ENCODE data around the gene MPHOSPH9. TPM values are rescaled to one million over a fixed set of nuclear protein-coding genes. Genes with fewer than 3 reads are reported as not detected.
"Not testable (repeated sequence)": the region's sequence is repeated elsewhere in the genome, so short reads cannot be mapped to it uniquely, and the experiment has no call there.

The MPHOSPH9 gene
- total RNA-seq, 2 donors from 2014 or later: 68.4 to 85.3 TPM

GRCh38 chr12:123258593-123258992 is 25.7 kb upstream of the MPHOSPH9 start:
- peaks cover 83% of the 10 kb centered on the region for H3K36me3 ChIP-seq (ENCODE audit: control insufficient read depth, insufficient read depth, low read length)
- no peak overlapping the region for H3K9ac ChIP-seq (ENCODE audit: extremely low read depth, low read length, poor library complexity, severe bottlenecking)
- no peak for DNase-seq
- H3K4me1 ChIP-seq (ENCODE audit: control insufficient read depth, insufficient read depth, low read length): no peaks in the 10 kb centered on the region
- no peak for TF ChIP-seq CTCF (conservative IDR thresholded peaks at IDR 0.05)
- H3K27ac ChIP-seq (ENCODE audit: low read depth, low read length): no peak overlapping the region
- no peaks in the 10 kb centered on the region for H3K27me3 ChIP-seq (ENCODE audit: control insufficient read depth, insufficient read depth, low read length, poor library complexity, severe bottlenecking)
- Mint-ChIP-seq H3K27me3 (ENCODE audit: insufficient read depth) (no peaks in the 10 kb centered on the region), H3K9me3 (no peaks in the 10 kb centered on the region), H3K36me3 (ENCODE audit: low read depth) (peaks cover 84% of the 10 kb centered on the region), H3K4me1 (peaks cover 5% of the 10 kb centered on the region), H3K4me3 (no peak overlapping the region), H3K27ac (no peak overlapping the region)
- H3K9me3 ChIP-seq (ENCODE audit: control insufficient read depth, low read length): peaks cover 10% of the 10 kb centered on the region
- no peak overlapping the region for H3K4me3 ChIP-seq (ENCODE audit: low read length)
- WGBS, 2 experiments (ENCODE audit: insufficient coverage in 1 of 2, insufficient read length in 1 of 2): 67 to 100% methylated on average over 1 to 4 of the region's 4 CpGs

DNA sequence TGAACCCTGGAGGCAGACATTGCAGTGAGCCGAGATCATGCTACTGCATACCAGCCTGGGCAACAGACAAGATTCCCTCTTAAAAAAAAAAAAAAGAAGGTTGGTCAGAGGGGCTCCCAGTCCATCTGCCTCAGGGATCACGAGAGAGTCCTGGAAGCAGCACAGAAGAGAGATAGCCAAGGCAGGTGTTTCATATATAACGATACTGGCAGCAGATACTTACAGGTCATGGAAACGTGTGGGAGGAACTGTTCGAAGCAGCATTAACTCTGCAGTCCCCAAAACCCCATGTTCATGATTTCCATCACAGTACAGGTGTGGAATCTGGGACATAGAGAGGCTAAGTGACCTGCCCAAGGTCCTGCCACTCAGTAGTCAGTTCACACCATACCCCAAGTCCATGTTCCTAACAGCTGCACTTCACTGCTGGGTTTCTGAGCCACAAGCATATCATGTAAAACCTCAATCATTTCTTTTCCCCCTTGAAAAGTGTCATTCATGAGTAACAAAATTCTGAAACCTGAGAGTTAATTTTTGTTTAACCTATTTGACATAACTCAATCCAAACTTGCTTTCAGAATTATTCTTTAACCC is 22.0 kb upstream of the MPHOSPH9 start:
- H3K27ac Mint-ChIP-seq: peak overlapping the region; percentile 21
- Histone ChIP-seq H3K4me3 (ENCODE audit: low read length) (no peak overlapping the region), H3K9ac (ENCODE audit: extremely low read depth, low read length, poor library complexity, severe bottlenecking) (no peak overlapping the region), H3K9me3 (ENCODE audit: control insufficient read depth, low read length) (no peaks in the 10 kb centered on the region), H3K36me3 (ENCODE audit: control insufficient read depth, insufficient read depth, low read length) (peaks cover 53% of the 10 kb centered on the region), H3K4me1 (ENCODE audit: control insufficient read depth, insufficient read depth, low read length) (no peaks in the 10 kb centered on the region), H3K27ac (ENCODE audit: low read depth, low read length) (no peak overlapping the region), H3K27me3 (ENCODE audit: control insufficient read depth, insufficient read depth, low read length, poor library complexity, severe bottlenecking) (no peaks in the 10 kb centered on the region)
- no peak overlapping the region for H3K4me3 Mint-ChIP-seq
- H3K9me3 Mint-ChIP-seq: peaks cover 3% of the 10 kb centered on the region
- H3K27me3 Mint-ChIP-seq (ENCODE audit: insufficient read depth): no peaks in the 10 kb centered on the region
- 90 to 100% methylated on average over 4 to 5 of the region's 5 CpGs for WGBS, 2 experiments (ENCODE audit: insufficient coverage in 1 of 2, insufficient read length in 1 of 2)
- no peak for DNase-seq
- H3K36me3 Mint-ChIP-seq (ENCODE audit: low read depth): peaks cover 75% of the 10 kb centered on the region
- no peak for TF ChIP-seq CTCF (conservative IDR thresholded peaks at IDR 0.05)
- H3K4me1 Mint-ChIP-seq: peaks cover 12% of the 10 kb centered on the region

DNA sequence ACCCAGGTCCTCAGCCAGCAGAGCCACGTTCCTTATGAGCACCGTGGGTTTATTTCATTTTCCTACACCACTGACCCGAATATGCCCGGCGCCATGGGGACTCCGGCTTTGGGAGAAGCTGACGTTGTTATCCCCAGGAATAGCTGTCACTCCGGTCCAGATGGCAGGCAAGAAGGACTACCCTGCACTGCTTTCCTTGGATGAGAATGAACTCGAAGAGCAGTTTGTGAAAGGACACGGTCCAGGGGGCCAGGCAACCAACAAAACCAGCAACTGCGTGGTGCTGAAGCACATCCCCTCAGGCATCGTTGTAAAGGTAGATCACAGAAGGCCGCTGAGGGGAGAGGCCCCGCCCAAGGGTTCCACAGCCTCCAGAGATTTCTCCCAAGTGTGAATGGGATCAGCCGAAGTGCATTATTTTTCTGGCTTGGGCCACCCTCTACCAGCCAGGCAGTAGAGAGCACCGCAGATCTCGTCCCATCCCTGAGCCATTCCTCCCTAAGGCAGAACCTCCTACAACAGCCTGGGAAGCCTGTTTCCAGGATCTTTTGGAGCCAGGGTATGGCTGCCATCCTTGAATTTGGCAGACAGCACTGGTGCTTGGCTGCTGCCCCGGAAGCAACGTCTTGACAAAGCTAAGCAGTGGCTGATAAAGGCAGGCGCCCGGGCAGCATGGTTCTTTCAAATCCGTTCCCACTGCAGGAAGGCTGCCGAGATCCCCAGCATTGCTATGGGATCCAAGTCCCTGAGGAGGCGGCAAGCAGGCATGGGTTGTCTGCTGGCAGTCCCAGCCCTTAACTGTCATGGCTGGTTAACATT is 20.9 kb upstream of the MPHOSPH9 start:
- no peaks in the 10 kb centered on the region for H3K27me3 Mint-ChIP-seq (ENCODE audit: insufficient read depth)
- no peak overlapping the region for H3K27ac Mint-ChIP-seq
- no peaks in the 10 kb centered on the region for H3K27me3 ChIP-seq (ENCODE audit: control insufficient read depth, insufficient read depth, low read length, poor library complexity, severe bottlenecking)
- no peaks in the 10 kb centered on the region for H3K9me3 ChIP-seq (ENCODE audit: control insufficient read depth, low read length)
- DNase-seq: no peak
- H3K4me3 ChIP-seq (ENCODE audit: low read length): no peak overlapping the region
- H3K4me3 Mint-ChIP-seq: no peak overlapping the region
- no peak for TF ChIP-seq CTCF (conservative IDR thresholded peaks at IDR 0.05)
- peaks cover 71% of the 10 kb centered on the region for H3K36me3 Mint-ChIP-seq (ENCODE audit: low read depth)
- H3K9me3 Mint-ChIP-seq: peaks cover 11% of the 10 kb centered on the region
- no peaks in the 10 kb centered on the region for H3K4me1 ChIP-seq (ENCODE audit: control insufficient read depth, insufficient read depth, low read length)
- no peak overlapping the region for H3K9ac ChIP-seq (ENCODE audit: extremely low read depth, low read length, poor library complexity, severe bottlenecking)
- H3K27ac ChIP-seq (ENCODE audit: low read depth, low read length): no peak overlapping the region
- H3K4me1 Mint-ChIP-seq: peaks cover 10% of the 10 kb centered on the region
- peaks cover 46% of the 10 kb centered on the region for H3K36me3 ChIP-seq (ENCODE audit: control insufficient read depth, insufficient read depth, low read length)
- WGBS, 2 experiments (ENCODE audit: insufficient coverage in 1 of 2, insufficient read length in 1 of 2): 91 to 93% methylated on average over 24 of the region's 24 CpGs

DNA sequence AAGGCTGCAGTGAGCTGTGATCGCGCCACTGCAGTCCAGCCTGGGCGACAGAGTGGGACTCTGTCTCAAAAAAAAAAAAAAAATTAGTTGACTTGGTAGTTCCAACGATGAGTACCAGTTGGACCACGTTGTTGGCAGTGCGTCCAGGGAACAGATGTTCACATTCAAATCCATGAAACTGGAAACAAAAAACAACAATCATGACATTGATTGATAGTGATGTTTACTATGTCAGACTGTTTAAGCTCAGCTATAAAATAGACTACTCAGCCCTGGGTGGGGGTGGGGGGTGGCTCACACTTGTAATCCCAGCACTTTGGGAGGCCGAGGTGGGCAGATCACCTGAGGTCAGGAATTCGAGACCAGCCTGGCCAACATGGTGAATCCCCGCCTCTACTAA is 19.4 kb upstream of the MPHOSPH9 start:
- H3K27ac Mint-ChIP-seq; H3K9ac ChIP-seq (ENCODE audit: extremely low read depth, low read length, poor library complexity, severe bottlenecking); DNase-seq; H3K27me3 Mint-ChIP-seq (ENCODE audit: insufficient read depth); H3K27me3 ChIP-seq (ENCODE audit: control insufficient read depth, insufficient read depth, low read length, poor library complexity, severe bottlenecking); H3K4me3 Mint-ChIP-seq; H3K4me1 ChIP-seq (ENCODE audit: control insufficient read depth, insufficient read depth, low read length); H3K4me3 ChIP-seq (ENCODE audit: low read length); H3K27ac ChIP-seq (ENCODE audit: low read depth, low read length); H3K9me3 ChIP-seq (ENCODE audit: control insufficient read depth, low read length): not testable (repeated sequence)
- 96 to 98% methylated on average over 6 to 9 of the region's 9 CpGs for WGBS, 2 experiments (ENCODE audit: insufficient coverage in 1 of 2, insufficient read length in 1 of 2)
- peaks cover 26% of the 10 kb centered on the region for H3K9me3 Mint-ChIP-seq
- H3K36me3 Mint-ChIP-seq (ENCODE audit: low read depth): peaks cover 72% of the 10 kb centered on the region
- peaks cover 10% of the 10 kb centered on the region for H3K4me1 Mint-ChIP-seq
- H3K36me3 ChIP-seq (ENCODE audit: control insufficient read depth, insufficient read depth, low read length): peaks cover 38% of the 10 kb centered on the region

Measured in endodermal cell (in vitro differentiated cells).